NCI-H1694 (cell line): ENCODE measurements around the gene MPZL1.
"Not testable (repeated sequence)": the region's sequence is repeated elsewhere in the genome, so short reads cannot be mapped to it uniquely, and the experiment has no call there.

Experiments
- DNase-seq: peaks from one replicate; lab custom pipeline; 2025; lab: John Stamatoyannopoulos, UW

Gene MPZL1

DNA sequence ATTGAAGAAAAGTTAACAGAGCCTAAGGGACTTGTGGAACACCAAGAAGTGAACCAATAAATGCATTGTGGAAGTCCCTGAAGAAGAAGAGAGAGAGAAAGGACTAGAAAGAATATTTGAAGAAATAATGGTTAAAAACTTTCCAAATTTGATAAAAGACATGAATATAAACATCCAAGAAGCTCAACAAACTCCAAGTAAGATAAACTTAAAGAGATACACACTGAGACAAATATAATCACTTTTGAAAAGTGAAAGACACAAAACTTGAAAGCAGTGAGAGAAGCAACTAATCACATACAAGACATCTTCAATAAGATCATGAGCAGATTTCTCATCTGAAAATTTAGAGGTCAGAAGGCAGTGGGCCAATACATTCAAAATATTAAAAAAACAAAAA lies 91.2 kb downstream of the MPZL1 start:
- DNase-seq, result no peak

DNA sequence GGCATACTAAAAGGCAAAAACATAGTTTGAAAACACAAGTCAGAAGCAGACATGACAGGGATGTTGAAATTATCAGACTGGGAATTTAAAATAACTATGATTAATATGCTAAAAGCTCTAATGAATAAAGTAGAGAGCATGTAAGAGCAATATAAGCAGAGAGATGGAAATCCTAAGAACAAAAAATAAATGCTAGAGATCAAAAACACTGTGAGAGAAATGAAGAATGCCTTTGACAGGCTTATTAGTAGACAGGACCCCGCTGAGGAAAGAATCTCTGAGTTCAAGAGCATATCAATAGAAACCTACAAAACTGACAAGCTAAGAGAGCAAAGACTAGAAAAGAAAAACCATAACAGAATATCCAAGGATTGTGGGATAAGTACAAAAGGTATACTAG lies 93.9 kb downstream of the MPZL1 start:
- DNase-seq, result no peak

DNA sequence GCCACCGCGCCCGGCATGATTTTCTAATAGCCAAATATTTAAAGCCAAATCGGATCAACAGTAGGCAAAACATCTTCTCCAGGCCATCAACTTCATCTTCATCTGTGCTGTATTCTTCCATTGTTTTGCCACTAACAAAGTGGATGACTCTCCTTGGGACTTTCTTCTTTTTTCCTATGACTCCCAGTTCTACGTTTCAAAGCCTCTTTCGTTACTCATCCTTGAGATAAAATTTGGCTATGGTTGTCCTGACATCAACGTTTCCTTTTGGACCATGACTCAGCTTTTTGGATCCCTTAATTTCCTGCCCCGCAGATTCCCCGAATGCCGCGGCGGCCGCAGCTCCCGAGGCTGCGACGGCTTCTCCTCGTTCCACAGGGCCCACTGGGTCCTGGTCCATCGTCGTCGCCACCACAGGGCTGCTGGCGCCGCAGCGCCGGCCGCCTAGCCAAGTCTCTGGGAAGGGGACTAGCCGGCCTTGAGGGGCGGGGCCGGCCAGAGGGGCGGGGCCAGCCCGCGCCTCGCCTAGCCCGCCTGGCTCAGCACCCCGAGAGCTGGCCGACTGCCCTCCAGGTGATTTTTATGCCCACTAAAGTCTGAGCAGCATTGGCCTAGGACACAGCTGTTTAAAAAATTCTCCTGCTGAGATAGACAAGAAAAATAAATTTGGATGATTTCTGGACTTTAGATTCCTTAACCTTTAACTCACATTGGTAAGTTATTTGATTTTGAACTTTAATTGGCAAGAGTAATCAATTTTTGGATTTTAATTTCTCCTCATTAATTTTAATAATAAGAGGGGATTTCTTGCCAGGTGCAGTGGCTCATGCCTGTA lies 98.3 kb downstream of the MPZL1 start:
- no peak for DNase-seq

DNA sequence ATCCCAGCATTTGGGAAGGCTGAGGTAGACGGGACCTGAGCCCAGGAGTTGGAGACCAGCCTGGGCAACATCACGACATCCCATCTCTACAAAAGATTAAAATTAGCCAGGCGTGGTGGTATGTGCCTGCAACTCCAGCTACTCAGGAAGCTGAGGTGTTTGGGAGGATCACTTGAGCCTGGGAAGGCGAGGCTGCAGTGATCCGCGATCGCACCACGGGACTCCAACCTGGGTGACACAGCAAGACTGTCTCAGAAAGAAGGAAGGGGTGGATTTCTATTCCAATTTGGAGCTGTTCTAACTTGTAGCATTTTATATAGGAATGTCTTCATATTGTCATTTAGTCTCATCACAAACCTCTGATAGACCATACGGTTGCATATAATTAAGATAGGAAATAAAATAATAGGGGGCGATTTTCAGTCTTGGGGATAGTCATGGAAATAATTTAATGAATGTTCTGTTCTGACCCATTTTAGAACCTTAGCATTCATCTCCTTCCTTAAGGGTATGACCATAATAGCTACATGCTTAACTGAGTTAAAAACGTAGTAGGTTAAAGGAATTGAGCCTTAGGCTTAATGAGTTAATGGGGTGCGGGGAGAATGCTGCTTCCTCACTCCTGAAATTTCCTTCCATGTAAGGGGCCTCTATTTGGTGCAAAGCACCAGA lies 99.0 kb downstream of the MPZL1 start:
- no peak for DNase-seq

DNA sequence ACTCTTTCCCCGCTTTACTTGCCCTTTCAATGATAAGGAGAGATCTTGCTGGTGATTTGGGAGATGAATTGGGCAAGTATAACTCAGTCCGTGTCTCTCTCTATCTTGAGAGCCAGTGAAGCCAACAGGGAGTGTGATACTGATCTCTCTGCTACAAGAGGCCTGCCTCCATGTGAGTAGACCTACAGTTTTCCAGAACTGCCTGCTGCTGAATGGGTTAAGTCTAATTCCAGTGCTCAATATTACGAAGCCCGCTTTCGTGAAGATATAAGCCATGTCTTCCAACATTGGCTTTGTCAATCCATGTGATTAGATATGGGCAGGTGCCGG lies 99.5 kb downstream of the MPZL1 start:
- no peak for DNase-seq

DNA sequence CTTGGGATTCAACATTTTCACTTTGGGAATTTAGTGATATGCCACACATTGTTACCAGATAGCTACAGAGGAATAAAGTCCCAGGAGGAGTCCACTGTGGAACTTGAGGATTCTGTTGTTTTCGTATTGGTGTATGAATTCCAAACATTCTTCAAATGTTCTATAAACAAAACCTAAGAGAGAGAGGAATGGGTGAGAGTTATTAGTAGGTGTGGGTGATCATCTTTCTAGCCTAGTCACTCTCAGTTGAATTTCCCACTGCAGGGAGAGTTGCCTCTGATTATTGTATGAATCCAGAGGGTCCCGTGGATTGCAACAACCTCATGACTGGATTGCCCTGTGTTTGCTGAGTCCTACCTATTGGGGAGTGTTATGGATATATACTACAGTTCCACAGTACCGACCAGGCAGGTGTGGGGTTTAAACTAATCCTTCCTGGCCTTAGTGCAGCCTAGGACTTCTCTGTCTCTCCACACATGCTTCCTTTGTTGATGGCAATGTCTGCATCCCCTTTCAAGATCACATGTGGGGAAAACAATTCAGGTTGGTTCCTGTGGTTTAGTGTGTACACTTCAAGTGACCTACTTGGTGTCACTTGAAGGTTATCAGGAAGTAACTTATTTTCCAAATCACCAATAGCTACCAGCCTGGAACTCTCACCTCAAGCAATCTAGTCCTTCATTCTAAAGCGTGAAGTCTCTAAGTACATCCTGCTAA lies 100.3 kb downstream of the MPZL1 start:
- no peak for DNase-seq

DNA sequence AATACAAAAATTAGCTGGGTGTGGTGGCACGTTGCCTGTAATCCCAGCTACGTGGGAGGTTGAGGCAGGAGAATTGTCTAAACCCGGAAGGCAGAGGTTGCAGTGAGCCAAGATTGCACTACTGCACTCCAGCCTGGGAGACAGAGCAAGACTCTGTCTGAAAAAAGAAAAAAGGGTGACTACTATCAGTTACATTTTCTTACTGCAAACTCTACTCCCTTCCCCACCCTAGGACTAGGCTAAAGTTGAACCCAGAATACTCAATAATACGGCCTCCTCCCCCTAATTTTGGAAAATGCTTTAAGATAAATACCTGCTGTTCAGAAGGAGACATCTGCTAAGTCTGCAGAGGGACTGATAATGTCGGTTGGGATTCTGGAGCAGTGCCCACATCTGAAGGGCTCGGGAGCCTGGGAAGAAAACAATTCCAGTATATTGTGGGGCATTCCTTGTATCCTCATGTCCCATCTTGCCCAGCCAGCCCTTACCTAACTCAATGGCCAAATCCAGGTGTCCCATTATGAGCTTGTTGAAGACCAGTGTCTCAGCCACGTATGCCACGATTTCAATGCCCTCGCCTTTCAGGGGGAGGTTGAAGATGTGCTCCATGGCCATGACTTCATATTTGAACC lies 102.5 kb downstream of the MPZL1 start:
- no peak for DNase-seq

DNA sequence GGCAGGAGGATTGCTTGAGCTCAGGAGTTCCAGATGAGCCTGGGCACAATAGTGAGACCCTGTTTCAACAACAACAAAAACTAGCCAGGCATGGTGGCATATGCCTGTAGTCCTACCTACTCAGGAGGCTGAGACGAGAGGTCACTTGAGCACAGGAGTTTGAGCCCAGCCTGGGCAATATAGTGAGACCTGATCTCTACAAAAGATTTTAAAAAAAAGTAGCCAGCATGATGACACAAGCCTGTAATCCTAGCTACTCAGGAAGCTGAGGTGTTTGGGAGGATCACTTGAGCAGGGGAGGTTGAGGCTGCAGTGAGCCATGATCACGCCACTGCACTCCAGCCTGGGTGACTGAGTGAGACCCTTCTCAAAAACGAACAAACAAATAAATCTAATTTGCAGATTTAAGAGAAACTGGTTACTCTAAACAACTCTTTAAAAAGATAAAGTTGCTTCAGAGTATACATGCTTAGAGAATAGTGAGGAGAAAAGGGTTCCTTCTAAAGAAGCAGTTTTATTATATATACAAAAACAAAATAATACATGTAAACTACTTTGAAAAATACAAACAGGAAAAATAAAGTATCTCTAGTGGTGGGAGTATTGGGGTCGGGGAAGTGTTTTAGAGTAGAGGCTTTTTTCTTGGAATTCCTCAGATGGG lies 103.8 kb downstream of the MPZL1 start:
- DNase-seq, result no peak

DNA sequence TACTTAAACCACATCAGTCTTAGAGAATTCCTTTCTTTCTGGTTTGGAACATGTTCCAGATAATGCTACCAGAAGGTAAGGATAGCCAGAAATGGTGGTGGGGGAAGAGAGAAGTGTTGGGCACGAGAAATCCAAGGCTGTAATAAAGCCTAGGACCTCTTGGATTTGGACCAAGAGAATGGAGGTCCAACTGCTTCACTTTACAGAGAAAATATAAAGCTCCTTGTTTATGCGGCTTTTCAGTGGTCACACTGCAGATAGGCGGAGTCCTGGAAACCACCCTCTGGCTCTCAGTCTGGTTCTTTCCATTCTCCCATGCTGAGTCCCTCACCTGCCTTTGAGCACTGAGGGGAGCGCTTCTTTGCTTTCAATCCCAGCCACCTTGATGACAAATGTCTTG lies 104.3 kb downstream of the MPZL1 start:
- DNase-seq, result no peak

DNA sequence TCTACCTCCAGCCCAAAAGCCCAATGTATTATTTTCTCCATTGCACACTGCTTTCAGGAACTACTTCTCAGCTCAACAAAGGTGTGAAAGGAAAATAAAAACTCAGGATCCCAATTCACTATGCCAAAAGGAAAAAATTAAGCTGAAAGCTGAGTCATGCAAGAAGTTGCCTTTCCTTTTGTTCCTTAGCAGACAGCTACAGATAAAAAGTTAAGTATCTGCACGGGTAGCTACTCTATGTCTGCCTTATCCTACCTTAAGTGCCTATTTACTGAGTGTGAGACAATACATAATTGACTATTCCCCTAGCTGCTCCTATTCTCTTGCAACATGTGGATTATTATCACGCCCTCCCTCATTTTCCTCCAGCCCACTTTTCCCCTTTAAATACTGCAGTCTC lies 108.1 kb downstream of the MPZL1 start:
- DNase-seq, result no peak

DNA sequence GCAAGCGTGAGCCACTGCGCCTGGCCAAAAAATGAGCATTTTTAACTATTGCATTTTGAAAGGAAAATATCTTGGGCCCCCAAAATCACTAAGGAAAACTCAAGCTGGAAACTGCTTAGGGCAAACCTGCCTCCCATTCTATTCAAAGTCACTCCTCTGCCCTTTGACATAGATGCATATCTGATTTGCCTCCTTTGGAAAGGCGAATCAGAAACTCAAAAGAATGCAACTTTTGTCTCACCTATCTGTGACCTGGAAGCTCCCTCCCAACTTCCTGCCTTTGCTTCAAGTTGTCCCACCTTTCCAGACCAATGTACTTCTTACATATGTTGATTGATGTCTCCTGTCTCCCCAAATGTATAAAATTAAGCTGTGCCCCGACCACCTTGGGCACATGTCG lies 108.9 kb downstream of the MPZL1 start:
- DNase-seq, result not testable (repeated sequence)

DNA sequence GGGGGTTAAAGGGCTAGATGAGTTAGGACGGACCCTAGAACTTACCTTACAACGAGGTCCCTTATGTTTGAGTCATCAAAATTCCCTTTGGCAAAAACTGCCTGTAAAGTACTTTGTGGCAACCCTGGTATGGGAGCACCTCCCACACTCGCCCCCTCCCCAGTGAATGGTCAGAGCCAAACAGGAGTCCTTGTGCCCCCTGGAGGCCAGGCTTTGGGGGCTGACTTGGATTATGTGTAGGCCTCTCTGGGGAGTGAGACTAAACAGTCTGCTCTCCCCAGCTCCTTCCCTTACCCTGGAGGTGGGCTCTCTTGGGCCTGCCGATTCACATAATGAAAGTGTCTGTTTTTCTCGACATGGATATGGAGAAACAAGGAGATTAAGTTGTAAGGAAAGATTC lies 110.9 kb downstream of the MPZL1 start:
- no peak for DNase-seq

DNA sequence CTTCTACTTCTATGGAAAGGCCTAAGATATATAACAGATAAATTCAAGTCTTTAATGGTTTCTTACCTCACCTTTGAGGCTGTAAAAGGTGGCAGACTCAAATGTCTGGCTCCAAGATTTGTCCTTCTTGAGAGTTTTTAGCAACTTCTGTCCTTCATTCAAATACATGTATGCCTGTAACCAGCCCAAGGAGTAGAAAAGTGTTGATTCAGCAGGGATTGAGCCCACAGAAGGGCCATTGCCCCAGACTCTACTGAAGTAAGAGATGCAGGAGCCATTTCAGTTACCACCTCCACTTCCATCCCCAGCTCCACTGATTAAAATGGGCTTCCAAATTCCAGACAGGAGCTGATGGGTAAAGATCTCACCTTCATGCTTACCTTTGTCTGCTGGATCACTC lies 112.1 kb downstream of the MPZL1 start:
- DNase-seq, result no peak

DNA sequence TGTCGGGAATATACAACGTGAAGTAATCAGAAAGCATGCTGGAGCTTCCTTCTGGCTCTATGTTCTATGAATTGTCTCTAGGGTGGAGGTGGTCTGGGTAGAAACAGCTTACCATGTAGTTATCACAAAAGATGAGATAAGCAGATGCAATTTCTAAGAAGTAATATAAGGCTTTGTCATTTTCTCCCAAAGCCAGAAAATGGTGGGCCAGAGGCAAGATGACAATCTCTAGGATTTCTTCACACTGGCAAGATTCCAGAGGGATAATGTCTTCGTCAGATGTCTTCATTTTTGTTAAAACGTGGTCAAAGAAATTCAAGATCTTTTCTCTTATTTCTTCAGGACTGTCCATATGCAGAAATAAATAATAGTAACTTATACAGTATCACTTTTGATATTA lies 114.4 kb downstream of the MPZL1 start:
- no peak for DNase-seq

DNA sequence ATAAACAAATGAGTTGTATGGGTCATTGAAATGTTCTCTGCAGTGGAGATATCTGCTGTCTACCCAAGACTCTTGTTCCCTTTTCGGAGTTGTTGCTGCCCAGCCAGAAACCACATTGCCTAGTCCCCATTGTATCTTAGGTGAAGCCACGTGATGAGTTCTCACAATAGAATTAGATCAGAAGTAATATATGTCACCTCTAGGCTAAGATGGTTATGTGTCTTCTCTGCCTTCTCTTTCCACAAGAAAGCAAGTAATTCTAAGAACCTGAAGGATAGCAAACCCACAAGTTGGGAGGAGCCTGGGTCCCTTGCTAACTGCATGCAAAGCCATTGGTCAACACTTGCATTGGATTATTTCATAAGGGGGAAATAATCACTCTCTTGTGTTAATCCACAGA lies 115.5 kb downstream of the MPZL1 start:
- DNase-seq, result no peak

DNA sequence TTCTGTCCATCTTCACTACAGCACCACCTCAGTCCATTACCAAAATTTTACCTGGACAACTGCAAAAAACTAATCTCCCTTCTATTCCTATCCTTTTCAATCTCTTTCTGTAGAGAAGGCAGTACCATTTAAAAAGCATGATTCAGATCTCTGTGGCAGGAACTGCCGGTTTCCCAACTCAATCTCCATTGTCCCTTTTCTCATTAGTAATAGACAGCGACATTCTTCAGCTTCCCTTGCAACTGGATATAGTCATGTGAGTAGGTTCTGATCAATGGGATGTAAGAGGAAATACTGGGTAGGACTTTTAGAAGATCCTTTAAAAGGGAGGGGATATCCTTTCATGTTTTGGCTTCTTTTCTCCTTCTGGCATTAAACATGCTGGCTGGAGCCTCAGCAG lies 117.2 kb downstream of the MPZL1 start:
- DNase-seq, result no peak
